ENCODE data around the gene HIP1R. TPM values are rescaled to one million over a fixed set of nuclear protein-coding genes. Genes with fewer than 3 reads are reported as not detected.
"Not testable (repeated sequence)": the region's sequence is repeated elsewhere in the genome, so short reads cannot be mapped to it uniquely, and the experiment has no call there.

Gene HIP1R
- total RNA-seq, 1 donor from 2014 or later = 10.0 TPM

DNA sequence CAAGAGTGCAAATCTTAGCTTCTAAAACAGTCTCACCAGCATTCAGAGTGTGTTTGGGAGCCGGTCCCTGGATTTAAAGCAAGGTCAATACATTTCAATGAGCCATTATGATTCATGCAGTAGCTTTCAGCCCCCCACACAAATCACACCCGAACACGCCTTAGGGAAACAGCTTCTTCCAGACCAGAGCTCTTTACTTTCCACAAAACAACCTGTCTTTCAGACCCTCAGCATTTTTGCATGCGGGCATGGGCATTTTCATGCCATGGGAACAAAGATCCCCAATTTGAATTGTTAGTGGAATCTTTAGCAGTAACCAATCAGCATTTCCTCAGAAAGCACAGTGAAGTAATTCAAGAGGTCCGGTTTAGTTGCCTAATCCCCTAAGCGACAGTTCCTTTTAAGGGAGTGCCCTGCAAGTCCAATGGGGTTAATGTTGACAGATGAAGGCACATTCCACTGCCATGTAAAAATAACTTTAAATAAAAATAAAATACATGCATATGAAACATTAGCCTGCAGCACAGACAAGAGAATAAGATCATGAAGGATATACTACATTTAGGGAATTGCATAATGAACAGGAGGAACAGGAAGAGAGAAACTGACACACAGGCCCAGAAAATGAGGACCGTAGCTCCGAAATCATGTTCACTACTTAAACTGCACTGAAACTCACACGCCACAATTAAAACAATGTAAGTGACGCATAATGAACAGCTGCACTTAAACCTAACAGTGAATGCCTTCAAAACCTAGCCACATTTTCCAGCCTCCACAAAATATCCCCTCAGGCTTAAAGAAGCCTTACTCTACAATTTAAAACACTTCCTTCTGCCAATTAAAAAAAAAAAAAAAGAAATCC is 56.6 kb downstream of the HIP1R start:
- peak; percentile 85 for DNase-seq (ENCODE audit: low read depth)

DNA sequence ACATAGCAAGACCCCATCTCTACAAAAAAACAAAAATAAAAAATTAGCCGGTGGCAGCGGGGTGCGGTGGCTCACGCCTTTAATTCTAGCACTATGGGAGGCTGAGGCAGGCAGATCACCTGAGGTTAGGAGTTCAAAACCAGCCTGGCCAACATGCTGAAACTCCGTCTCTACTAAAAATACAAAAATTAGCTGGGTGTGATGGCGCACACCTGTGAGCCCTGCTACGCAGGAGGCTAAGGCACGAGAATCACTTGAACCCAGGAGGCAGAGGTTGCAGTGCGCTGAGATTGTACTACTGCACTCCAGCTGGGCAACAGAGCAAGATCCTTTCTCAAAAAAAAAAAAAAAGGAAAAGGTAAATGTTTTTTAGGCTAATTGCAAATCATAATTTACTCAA is 57.5 kb downstream of the HIP1R start:
- not testable (repeated sequence) for DNase-seq (ENCODE audit: low read depth)

DNA sequence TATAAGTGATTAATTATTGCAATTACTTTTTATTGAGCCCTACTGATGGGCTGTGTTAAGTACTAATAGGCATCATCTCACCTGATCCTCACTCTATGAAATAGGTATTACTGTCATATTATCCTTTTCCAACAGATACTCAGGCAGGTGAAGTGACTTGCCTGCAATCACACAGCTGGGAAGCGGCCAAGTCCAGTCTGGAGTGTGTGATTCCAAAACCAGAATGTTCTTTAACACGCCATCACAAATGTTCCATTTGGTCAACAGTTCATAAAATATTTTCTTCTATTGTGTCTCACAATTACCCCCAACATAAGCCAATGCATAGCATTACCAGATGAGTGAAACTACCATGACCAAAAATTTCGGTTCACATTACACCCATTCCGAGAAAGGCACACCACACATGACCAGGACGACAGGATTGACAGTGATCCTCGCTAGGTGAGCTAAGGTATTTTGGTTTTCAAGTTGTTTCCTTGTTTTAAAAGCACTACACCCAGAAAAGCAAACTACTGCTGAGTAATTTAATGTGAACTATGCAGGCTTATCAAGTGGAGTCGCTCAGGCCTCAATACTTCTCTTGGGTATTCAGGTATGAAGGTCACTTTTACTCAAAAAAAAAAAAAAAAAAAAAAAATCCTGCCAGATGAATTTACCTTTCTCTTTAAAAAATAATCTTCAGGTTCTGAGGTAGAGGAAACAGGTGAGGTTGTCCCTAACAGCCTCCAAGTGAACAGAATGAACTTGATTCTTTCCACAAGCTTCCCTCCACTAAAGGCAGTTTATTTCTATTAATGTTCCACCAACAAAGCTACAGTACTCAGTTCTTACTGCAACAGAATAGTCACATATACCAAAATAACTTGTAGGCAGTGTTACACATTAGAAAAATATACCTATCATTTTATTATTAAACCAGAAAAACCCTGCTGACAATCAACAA is 58.2 kb downstream of the HIP1R start:
- no peak for DNase-seq (ENCODE audit: low read depth)

DNA sequence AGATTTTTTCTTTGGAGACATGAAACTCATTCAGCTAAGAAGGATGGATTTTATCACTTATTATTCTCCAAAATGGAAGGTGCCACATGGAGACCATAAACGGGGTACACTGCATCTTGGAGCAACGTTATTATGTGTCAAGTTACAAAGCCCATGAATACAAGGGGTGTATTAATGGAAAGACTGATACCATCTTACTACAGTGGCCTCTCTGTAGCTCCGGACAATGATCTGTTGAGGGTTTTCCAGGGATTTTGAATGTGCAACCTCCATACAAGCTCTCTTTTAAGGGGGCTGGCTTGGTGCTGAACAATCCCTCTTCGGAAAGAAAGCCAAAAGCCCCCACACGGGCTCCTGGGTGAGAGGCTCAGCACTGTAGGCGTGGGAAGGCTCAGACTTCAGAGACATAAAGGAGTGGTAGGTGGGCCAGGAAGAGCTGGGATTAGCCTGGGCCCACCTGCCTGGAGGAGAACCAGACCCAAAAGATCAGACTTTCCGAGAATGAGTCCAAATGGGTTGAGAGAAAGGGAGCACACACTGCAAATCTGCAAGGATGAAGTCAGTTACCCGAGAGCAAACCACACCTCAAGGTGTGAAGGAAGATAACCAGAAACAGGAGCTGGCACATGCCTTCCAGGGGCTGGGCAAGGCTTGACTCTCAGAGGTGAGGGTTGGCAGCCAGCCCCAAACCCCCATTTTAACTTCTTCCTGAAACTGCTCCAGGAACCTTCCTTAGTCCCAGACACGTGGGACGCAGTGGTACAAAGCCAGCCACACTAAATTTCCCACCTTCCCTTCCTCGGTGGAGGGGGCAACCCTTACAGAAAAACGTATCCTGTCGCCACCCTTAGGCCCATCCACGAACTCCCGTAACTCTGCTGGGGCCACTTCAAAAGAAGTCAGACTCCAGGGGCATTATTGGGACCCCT is 59.2 kb downstream of the HIP1R start:
- peak; percentile 49 for DNase-seq (ENCODE audit: low read depth)

DNA sequence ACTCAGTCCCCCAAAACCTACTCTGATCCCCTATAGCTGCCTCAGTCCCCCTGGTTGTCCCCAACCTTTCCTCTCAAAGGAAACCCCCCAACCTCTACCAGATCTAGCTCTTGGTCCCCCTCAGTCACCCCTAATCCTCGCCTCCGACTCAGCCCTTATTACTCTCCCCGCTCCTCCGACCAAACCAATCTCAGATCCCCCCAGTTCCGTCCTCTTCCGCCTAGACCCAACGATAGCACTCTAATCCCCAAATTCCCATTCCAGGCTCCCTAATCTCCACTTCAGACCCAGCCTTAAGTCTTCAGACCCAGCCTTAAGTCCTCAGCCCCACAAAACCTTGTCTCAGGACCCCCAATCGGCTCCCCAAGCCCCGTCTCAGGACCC is 60.1 kb downstream of the HIP1R start:
- no peak for DNase-seq (ENCODE audit: low read depth)

DNA sequence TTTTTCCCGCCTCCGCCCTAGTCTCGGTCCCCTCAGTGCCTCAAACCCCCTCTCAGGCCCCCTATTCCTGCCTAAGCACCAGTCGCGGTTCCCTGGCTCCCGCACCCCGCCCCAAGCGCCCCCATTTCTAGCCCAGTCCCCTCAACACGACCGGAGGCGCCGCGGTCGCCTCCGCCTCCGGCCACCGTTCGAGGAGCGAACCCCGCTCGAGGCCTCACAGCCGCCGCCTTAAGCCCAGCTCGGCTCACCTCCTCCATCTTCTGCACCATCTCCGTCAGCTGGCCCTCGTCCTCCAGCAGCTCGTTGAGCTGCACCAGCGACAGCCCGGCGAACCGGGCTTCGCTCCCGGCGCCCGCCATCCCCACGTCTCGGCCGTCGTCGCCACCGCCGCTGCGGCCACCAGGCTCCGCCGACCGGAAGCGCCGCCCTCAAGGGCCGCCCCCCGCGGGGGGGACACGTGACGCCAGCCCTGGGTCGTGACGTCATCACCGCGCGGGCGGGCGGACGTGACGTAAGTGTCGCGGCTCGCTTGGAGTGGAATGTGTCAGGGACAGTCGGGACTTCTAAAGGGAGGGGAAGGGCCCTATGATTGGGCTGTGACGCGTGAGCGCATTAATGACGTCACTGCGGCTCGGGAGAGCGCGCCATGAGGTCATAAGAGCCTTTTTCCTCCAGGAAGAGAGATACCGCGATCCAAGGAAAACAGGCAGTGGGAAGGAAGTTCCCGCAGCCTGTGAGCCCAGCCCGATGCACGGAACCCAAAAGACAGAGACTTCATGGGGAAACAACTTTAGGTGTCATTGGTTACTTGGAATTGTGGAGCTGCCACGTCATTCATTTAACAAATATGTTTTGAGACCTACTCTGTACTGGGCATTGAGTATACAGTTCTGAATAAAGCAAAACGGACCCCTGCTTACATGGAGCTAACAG is 60.7 kb downstream of the HIP1R start, which contains the start of gene VPS37B:
TSS of gene VPS37B (minus strand) at position 421 of the 933 bp plus-strand sequence. CDS start at position 359, 62 bp downstream.
- peak; percentile 89 for DNase-seq (ENCODE audit: low read depth)

DNA sequence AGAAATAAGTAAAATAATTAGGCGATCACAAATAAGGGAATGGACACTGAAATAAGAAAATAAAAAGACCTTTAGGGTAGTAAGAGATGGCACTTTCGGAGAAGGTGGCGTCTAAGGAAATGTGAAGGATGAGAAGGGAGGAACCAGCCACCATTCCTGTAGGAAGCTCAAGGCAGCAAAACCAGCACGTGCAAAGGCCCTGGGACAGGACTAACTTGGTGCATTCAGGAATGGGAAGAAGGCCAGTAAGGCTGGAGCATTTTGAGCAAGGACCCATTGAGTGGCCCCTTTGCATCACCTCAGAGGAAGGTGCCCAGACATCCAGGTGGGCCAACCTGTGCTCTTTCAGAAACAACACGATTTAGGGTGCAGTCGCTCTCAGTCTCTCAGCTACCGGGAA is 61.4 kb downstream of the HIP1R start:
- no peak for DNase-seq (ENCODE audit: low read depth)

DNA sequence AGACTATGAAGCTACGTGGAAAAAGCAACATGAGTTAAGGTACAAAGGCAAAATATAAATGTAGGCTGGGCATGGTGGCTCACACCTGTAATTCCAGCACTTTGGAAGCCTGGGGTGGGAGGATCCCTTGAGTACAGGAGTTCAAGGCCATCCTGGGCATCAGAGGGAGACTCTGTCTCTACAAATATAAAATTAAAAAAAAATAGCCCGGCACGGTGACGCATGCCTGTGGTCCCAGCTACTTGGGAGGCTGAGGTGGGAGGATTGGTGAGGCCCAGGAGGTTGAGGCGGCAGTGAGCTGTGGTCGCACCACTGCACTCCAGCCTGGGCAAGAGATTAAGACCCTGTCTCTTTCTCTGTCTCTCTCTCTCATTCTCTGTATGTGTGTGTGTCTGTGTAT is 64.6 kb downstream of the HIP1R start:
- no peak for DNase-seq (ENCODE audit: low read depth)

DNA sequence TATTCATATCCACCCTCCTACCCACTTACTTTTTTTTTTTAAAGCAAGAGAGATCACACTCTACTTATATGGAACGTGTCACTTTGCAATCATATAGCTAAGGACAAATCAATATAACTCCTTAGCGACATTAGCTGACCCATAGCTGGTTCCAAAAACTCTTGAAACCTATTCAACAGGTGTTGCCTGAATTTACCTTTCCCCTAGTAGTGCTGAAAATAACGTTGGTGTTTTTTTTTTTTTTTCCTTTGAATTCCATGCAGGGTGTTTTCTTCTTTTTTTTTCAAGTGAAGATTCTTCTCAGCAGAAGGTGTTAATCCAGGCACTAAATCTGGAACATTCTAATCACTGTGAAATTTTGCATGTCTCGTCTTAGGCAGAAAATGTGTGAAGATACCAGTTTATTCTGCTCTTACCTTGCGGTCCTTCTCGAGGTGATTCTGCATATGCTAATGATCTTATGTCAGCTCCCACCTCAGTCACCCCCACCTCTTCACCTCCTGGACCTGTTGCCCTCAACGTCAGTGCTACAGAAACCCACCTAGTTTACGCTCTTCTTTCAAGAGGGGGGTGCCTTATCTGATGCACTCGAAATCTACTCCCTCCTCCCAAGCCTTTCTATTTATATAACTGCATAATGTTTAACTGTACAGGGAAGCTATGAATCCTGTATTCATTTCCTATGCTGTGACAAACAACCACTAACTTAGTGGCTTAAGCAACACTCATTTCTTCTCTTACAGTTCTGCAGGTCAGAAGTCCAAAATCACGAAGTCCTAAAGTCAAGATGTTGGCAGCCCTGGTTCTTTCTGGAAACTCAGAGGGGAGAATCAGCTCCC is 67.8 kb downstream of the HIP1R start:
- no peak for DNase-seq (ENCODE audit: low read depth)

DNA sequence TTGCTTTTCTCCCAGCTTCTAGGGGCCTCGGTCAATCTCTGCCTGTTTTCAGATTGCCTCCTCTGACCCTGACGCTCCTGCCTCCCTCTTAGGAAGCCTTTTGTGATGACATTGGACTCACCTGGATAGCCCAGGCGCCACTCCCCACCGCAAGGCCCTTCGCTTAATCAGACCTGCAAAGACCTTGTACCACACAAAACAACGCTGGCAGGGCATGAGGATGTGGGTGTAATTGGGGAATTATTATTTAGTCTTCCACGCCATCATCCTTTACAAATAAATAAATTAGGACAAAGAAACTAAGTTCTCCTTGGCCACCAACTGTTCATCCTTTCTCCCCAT is 68.4 kb downstream of the HIP1R start:
- DNase-seq (ENCODE audit: low read depth) = no peak

DNA sequence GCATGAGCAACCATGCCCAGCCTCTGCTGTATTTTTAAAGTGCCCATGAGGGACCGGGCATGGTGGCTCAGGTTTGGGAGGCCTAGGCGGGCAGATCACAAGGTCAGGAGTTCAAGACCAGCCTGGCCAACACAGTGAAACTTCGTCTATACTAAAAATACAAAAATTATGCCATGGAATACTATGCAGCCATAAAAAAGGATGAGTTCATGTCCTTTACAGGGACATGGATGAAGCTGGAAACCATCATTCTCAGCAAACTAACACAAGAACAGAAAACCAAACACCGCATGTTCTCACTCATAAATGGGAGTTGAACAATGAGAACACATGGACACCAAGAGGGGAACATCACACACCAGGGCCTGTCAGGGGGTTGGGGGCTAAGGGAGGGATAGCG is 70.0 kb downstream of the HIP1R start:
- DNase-seq (ENCODE audit: low read depth) = not testable (repeated sequence)

DNA sequence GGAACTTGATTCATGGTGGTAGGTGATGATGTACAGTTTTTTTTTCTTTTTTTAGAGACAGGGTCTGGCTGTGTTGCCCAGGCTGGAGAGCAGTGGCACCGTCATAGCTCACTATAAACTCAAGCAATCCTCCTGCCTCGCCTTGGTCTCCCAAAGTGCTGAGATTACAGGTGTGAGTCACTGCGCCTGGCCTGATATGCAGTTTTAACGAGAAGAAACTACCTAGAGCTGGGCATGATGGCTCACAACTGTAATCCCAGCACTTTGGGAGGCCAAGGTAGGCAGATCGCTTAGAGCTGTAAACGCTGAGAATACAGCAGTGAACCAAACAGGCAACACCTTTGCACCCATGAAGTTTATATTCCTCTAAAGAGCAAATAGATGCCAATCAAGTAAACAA is 73.7 kb downstream of the HIP1R start:
- no peak for DNase-seq (ENCODE audit: low read depth)

DNA sequence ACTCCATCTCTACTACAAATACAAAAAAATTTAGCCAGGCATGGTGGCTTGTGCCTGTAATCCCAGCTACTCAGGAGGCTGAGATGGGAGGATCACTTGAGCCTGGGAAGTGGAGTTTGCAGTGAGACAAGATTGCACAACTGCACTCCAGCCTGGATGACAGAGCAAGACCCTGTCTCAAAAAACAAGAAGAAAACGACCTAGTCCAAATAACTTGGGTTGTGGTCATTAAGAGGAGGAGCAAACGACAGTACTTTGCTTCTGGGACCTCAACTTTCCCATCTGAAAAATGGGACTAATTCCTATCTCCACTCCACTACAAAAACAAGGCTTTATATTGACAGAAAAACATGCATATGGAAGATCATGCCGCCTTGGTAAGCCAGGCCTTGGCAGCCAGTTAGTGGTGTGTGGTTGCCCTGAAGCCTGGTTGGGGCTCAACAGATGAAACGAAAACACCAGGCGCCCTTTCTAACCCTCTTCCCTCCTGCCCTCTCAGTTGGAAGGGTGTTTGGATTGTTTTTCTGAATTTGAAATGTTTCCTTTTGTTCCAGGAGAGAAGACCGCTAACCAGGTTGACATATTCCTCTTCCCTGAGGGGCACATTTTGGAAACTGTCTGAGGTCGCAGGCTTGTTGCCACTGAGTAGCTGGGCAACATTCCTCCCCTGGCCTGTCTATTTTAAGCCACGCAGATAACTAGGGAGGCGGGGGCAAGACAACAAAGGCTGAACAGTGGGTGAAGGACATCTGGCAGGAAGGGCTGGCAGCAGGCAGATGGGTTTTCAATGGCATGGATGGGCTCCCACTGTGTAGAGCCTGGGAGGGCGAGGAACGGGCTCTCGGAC is 74.4 kb downstream of the HIP1R start:
- peak; percentile 91 for DNase-seq (ENCODE audit: low read depth)

Other genes with a start within 250 kb of the HIP1R start
- gene HCAR2, start 132.1 kb upstream of the HIP1R start, total RNA-seq = not detected in 2 replicates
- gene HCAR3, start 118.6 kb upstream of the HIP1R start, total RNA-seq = not detected in 2 replicates
- not detected in 2 replicates for gene HCAR1, start 104.6 kb upstream of the HIP1R start, total RNA-seq
- 45.5 and 60.7 TPM in 2 replicates for gene DENR, start 82.6 kb upstream of the HIP1R start, total RNA-seq
- gene CCDC62, start 60.9 kb upstream of the HIP1R start, total RNA-seq = 1.2 and 1.6 TPM in 2 replicates
- 82.4 and 86.7 TPM in 2 replicates for gene VPS37B, start 60.7 kb downstream of the HIP1R start, total RNA-seq
- 6.9 and 10.4 TPM in 2 replicates for gene ABCB9, start 131.0 kb downstream of the HIP1R start, total RNA-seq
- 15.3 and 20.8 TPM in 2 replicates for gene OGFOD2, start 139.8 kb downstream of the HIP1R start, total RNA-seq
- 189 and 192 TPM in 2 replicates for gene ARL6IP4, start 145.2 kb downstream of the HIP1R start, total RNA-seq

All from myocyte (in vitro differentiated cells).